Neural progenitor cell (in vitro differentiated cells): ENCODE results near the gene TRAPPC3. TPM values are rescaled to one million over a fixed set of nuclear protein-coding genes. Genes with fewer than 3 reads are reported as not detected.
A peak's percentile ranks its signal among the peaks of the same experiment; 100 is the strongest.

Source experiments
- DNase-seq: peaks from one replicate; pipeline ENCODE4 v3.0.0-alpha.2; 2016; ENCODE audit warnings: low spot score
- H2AFZ ChIP-seq: fragments of 200-600 bp; sonication (generic); replicated peaks from 2 replicates; pipeline ENCODE4 v1.6.1; 2016; ENCODE audit warnings: antibody characterized with exemption
- H3F3A ChIP-seq: fragments of 200-600 bp; sonication (generic); 2 replicates; pipeline ENCODE4 v1.6.1; 2016; ENCODE audit warnings: antibody characterized with exemption, low read depth
- H3K27ac ChIP-seq: fragments of 200-600 bp; sonication (generic); 2 replicates; pipeline ENCODE4 v1.5.1; 2016; ENCODE audit warnings: mild to moderate bottlenecking
- H3K27me3 ChIP-seq: fragments of 200-600 bp; sonication (generic); 2 replicates; pipeline ENCODE4 v1.6.1; 2016; ENCODE audit warnings: mild to moderate bottlenecking, moderate library complexity
- H3K36me3 ChIP-seq: fragments of 200-600 bp; sonication (generic); 2 replicates; pipeline ENCODE4 v1.5.1; 2016
- H3K4me1 ChIP-seq: fragments of 200-600 bp; sonication (generic); 2 replicates; pipeline ENCODE4 v1.6.1; 2016; ENCODE audit warnings: mixed run types
- H3K4me2 ChIP-seq: fragments of 200-600 bp; sonication (generic); 2 replicates; pipeline ENCODE4 v1.6.1; 2016
- H3K4me3 ChIP-seq: fragments of 200-600 bp; sonication (generic); 2 replicates; pipeline ENCODE4 v1.5.1; 2016
- H3K79me2 ChIP-seq: fragments of 200-600 bp; sonication (generic); 2 replicates; pipeline ENCODE4 v1.6.1; 2016; ENCODE audit warnings: low read depth
- H3K9ac ChIP-seq: fragments of 200-600 bp; sonication (generic); 2 replicates; pipeline ENCODE4 v1.6.1; 2016
- H3K9me3 ChIP-seq: fragments of 200-600 bp; sonication (generic); 2 replicates; pipeline ENCODE4 v1.5.1; 2016; ENCODE audit warnings: low read depth
- H4K20me1 ChIP-seq: fragments of 200-600 bp; sonication (generic); 2 replicates; pipeline ENCODE4 v1.6.1; 2016; ENCODE audit warnings: low read depth
- H3K27ac Mint-ChIP-seq: 3 replicates; pipeline ENCODE4 v1.8.0; 2021; ENCODE audit warnings: mixed read lengths
- H3K27me3 Mint-ChIP-seq: 2 replicates; pipeline ENCODE4 v1.8.0; 2022; ENCODE audit warnings: low read depth, mild to moderate bottlenecking, inconsistent platforms, moderate library complexity, mixed read lengths; ENCODE audit not compliant: insufficient read depth
- H3K36me3 Mint-ChIP-seq: 3 replicates; pipeline ENCODE4 v1.8.0; 2021; ENCODE audit warnings: mixed read lengths
- H3K4me1 Mint-ChIP-seq: 3 replicates; pipeline ENCODE4 v1.8.0; 2021; ENCODE audit warnings: mixed read lengths
- H3K4me3 Mint-ChIP-seq: 3 replicates; pipeline ENCODE4 v1.8.0; 2021; ENCODE audit warnings: mild to moderate bottlenecking, moderate library complexity, mixed read lengths
- H3K9me3 Mint-ChIP-seq: 3 replicates; pipeline ENCODE4 v1.8.0; 2020; ENCODE audit warnings: mixed read lengths
- CTCF ChIP-seq: fragments of 200-600 bp; sonication (generic); IDR thresholded peaks from 2 replicates; pipeline ENCODE4 v1.5.1; 2017; ENCODE audit warnings: antibody characterized with exemption, mild to moderate bottlenecking
- EZH2 ChIP-seq: fragments of 200-600 bp; sonication (generic); IDR thresholded peaks from 2 replicates; pipeline ENCODE4 v1.6.1; 2017; ENCODE audit warnings: antibody characterized with exemption, mild to moderate bottlenecking, moderate library complexity
- EZH2phosphoT487 ChIP-seq: fragments of 200-600 bp; sonication (generic); IDR thresholded peaks from 2 replicates; pipeline ENCODE4 v1.6.1; 2017; ENCODE audit warnings: antibody characterized with exemption
- total RNA-seq: library from RNA; depleted of rRNA; stranded (reverse); fragments of >200 nt; gene quantifications from 2 replicates; pipeline ENCODE4 v1.2.3, GENCODE V29; 2015; ENCODE audit warnings: low replicate concordance

TRAPPC3 gene
- total RNA-seq, 1 donor from 2014 or later = 44.9 TPM

GRCh38 chr1:36172017-36172747 is 22.9 kb upstream of the TRAPPC3 start:
- Histone ChIP-seq H3K4me2 (no peak overlapping the region), H3K36me3 (no peaks in the 10 kb centered on the region), H3K27me3 (peaks cover 7% of the 10 kb centered on the region), H3K9me3 (no peaks in the 10 kb centered on the region), H3K9ac (no peak overlapping the region), H3K4me1 (no peaks in the 10 kb centered on the region), H3K4me3 (no peak overlapping the region), H3K79me2 (peaks cover 31% of the 10 kb centered on the region), H3F3A (peaks cover 16% of the 10 kb centered on the region), H3K27ac (no peak overlapping the region), H2AFZ (no peak overlapping the region), H4K20me1 (peaks cover 95% of the 10 kb centered on the region)
- no peak overlapping the region for H3K4me3 Mint-ChIP-seq
- TF ChIP-seq CTCF = no peak
- TF ChIP-seq EZH2 = no peak
- no peak for TF ChIP-seq EZH2phosphoT487
- H3K9me3 Mint-ChIP-seq = no peaks in the 10 kb centered on the region
- DNase-seq = no peak
- H3K36me3 Mint-ChIP-seq = peaks cover 38% of the 10 kb centered on the region
- H3K27me3 Mint-ChIP-seq = peaks cover 7% of the 10 kb centered on the region
- H3K27ac Mint-ChIP-seq = no peak overlapping the region
- H3K4me1 Mint-ChIP-seq = peaks cover 28% of the 10 kb centered on the region

- peak overlapping the region; percentile 48 for H3K27ac Mint-ChIP-seq
- H3K27me3 ChIP-seq = no peaks in the 10 kb centered on the region
- peaks cover 5% of the 10 kb centered on the region for H3K27me3 Mint-ChIP-seq
- no peak overlapping the region for H3K4me3 ChIP-seq
- H4K20me1 ChIP-seq = peaks cover 96% of the 10 kb centered on the region
- no peak overlapping the region for H3K9ac ChIP-seq
- no peak overlapping the region for H2AFZ ChIP-seq
- H3K79me2 ChIP-seq = peaks cover 45% of the 10 kb centered on the region
- no peaks in the 10 kb centered on the region for H3K4me1 ChIP-seq
- H3K36me3 ChIP-seq = no peaks in the 10 kb centered on the region
- H3K9me3 Mint-ChIP-seq = no peaks in the 10 kb centered on the region
- no peak for TF ChIP-seq EZH2
- TF ChIP-seq CTCF = no peak
- TF ChIP-seq EZH2phosphoT487 = no peak
- H3K36me3 Mint-ChIP-seq = peaks cover 45% of the 10 kb centered on the region
- H3K4me2 ChIP-seq = no peak overlapping the region
- peaks cover 39% of the 10 kb centered on the region for H3K4me1 Mint-ChIP-seq
- DNase-seq = no peak
- no peak overlapping the region for H3K4me3 Mint-ChIP-seq
- peaks cover 5% of the 10 kb centered on the region for H3F3A ChIP-seq
- no peaks in the 10 kb centered on the region for H3K9me3 ChIP-seq
- no peak overlapping the region for H3K27ac ChIP-seq
Observed at GRCh38 chr1:36170643-36171412, 21.5 kb upstream of the TRAPPC3 start.

- no peaks in the 10 kb centered on the region for H3K9me3 Mint-ChIP-seq
- Histone ChIP-seq H3K27me3 (no peaks in the 10 kb centered on the region), H3K4me3 (no peak overlapping the region), H3K27ac (no peak overlapping the region), H3K36me3 (no peaks in the 10 kb centered on the region), H3K4me1 (no peaks in the 10 kb centered on the region), H3F3A (peaks cover 3% of the 10 kb centered on the region), H2AFZ (no peak overlapping the region), H3K9ac (no peak overlapping the region), H4K20me1 (peaks cover 96% of the 10 kb centered on the region), H3K9me3 (no peaks in the 10 kb centered on the region), H3K79me2 (peaks cover 68% of the 10 kb centered on the region), H3K4me2 (no peak overlapping the region)
- H3K27ac Mint-ChIP-seq = no peak overlapping the region
- H3K4me1 Mint-ChIP-seq = peaks cover 21% of the 10 kb centered on the region
- H3K36me3 Mint-ChIP-seq = peaks cover 41% of the 10 kb centered on the region
- no peak for DNase-seq
- H3K27me3 Mint-ChIP-seq = peaks cover 4% of the 10 kb centered on the region
- TF ChIP-seq EZH2phosphoT487 (no peak), EZH2 (no peak), CTCF (no peak)
- peak overlapping the region; percentile 21 for H3K4me3 Mint-ChIP-seq
Observed at GRCh38 chr1:36168514-36168913, 19.2 kb upstream of the TRAPPC3 start.
